ENCODE results near the gene SMPD1.

DNA sequence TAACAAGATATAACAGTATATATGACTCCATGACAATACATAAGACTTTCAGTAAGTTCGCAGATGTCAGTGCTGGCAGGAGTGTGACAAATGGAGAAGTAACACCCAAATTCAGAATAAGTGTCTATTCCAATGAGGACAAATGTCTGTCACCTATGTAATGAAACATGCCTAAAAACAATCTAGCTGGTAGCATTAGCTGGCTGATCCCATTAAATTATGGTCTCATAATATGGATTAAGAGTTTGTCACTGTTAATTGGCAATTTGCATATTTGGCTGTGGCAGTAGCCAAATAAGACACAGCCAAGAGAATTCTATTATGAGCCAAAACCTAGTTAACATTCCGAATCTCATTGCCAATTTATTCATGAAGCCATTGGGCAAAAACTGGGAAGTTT is 39.8 kb upstream of the SMPD1 start:
- TF ChIP-seq, protein P1, sequence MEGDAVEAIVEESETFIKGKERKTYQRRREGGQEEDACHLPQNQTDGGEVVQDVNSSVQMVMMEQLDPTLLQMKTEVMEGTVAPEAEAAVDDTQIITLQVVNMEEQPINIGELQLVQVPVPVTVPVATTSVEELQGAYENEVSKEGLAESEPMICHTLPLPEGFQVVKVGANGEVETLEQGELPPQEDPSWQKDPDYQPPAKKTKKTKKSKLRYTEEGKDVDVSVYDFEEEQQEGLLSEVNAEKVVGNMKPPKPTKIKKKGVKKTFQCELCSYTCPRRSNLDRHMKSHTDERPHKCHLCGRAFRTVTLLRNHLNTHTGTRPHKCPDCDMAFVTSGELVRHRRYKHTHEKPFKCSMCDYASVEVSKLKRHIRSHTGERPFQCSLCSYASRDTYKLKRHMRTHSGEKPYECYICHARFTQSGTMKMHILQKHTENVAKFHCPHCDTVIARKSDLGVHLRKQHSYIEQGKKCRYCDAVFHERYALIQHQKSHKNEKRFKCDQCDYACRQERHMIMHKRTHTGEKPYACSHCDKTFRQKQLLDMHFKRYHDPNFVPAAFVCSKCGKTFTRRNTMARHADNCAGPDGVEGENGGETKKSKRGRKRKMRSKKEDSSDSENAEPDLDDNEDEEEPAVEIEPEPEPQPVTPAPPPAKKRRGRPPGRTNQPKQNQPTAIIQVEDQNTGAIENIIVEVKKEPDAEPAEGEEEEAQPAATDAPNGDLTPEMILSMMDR (conservative IDR thresholded peaks at IDR 0.05; ENCODE audit: low read length), result no peak
- TF ChIP-seq EZH2phosphoT487 (IDR thresholded peaks at IDR 0.05; ENCODE audit: borderline replicate concordance), result no peak

All from Loucy (cell line).